Neural progenitor cell (in vitro differentiated cells): ENCODE results near the gene NKAIN2.

Source experiments
- EZH2 ChIP-seq: fragments of 200-600 bp; sonication (generic); IDR thresholded peaks from 2 replicates; pipeline ENCODE4 v1.6.1; 2017; ENCODE audit warnings: antibody characterized with exemption, mild to moderate bottlenecking, moderate library complexity
- EZH2phosphoT487 ChIP-seq: fragments of 200-600 bp; sonication (generic); IDR thresholded peaks from 2 replicates; pipeline ENCODE4 v1.6.1; 2017; ENCODE audit warnings: antibody characterized with exemption
- TF ChIP-seq, protein P1 (sequence below): fragments of 200-600 bp; sonication (generic); IDR thresholded peaks from 2 replicates; pipeline ENCODE4 v1.5.1; 2017; ENCODE audit warnings: antibody characterized with exemption, mild to moderate bottlenecking

DNA sequence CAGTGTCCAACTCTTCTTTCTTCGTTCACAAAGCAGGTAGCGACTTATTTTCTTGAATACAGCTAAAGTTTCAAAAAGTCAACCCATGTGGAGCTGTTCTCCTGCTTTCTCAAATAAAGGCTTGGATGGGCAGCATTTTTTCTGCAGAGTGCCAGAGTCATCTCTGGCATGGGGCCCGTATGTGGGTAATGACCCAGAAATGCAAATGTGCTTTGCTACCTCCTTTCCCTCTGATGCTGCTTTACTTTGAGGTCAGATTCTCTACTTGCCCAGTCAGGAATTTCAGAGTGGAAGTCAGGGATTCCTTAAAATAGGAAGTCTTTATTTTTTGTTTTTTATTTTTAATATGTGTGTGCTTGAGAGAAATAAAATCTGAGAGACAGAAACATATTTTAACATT, 4.9 kb downstream of the NKAIN2 start:
- TF ChIP-seq, protein P1, sequence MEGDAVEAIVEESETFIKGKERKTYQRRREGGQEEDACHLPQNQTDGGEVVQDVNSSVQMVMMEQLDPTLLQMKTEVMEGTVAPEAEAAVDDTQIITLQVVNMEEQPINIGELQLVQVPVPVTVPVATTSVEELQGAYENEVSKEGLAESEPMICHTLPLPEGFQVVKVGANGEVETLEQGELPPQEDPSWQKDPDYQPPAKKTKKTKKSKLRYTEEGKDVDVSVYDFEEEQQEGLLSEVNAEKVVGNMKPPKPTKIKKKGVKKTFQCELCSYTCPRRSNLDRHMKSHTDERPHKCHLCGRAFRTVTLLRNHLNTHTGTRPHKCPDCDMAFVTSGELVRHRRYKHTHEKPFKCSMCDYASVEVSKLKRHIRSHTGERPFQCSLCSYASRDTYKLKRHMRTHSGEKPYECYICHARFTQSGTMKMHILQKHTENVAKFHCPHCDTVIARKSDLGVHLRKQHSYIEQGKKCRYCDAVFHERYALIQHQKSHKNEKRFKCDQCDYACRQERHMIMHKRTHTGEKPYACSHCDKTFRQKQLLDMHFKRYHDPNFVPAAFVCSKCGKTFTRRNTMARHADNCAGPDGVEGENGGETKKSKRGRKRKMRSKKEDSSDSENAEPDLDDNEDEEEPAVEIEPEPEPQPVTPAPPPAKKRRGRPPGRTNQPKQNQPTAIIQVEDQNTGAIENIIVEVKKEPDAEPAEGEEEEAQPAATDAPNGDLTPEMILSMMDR = no peak
- TF ChIP-seq EZH2 (no peak), EZH2phosphoT487 (no peak)
